Measurements from ENCODE around the gene SPINDOC. TPM values are rescaled to one million over a fixed set of nuclear protein-coding genes. Genes with fewer than 3 reads are reported as not detected.
"Not testable (repeated sequence)": the region's sequence is repeated elsewhere in the genome, so short reads cannot be mapped to it uniquely, and the experiment has no call there.

SPINDOC gene
- polyA plus RNA-seq, 1 donor (not counting 4 experiments of a cell fraction or from before 2014, with no cell fraction given), result 8.1 TPM

DNA sequence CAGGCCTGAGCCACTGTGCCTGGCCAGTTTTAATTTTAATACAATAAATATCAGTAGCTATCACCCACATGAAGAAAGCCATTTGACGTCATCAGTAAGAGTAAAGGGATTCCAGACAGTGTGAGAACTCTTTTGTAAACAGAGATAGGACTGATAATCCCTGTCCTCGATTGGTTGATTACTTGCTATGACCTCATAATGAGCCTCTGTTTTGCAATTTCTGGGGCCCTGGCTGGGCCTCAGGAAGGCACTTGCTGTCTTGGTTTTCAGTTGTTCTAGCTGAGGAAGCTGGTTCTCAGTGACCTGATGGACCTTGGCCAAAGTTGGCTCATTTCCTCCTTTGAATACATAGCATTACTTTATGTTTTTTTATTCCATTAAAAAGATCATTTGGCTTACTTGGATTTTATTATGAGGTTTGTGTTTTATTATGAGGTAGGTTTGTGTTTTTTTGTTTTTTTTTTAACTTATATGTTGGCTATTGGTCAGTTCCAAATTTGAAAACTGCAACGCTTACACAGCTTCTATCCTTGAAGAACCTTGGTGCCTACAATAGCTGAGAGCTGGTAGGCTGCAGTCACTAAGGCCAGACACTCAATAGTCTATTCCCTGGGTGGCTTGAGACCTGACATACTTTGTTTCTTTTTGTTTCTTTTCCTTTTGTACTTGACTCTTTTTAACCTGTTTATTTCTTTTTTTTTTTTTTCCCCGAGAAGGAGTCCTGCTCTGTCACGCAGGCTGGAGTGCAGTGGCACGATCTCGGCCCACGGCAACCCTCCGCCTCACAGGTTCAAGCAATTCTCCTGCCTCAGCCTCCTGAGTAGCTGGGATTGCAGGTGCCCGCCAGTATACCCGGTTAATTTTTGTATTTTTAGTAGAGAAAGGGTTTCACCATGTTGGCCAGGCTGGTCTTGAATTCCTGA is 45.6 kb downstream of the SPINDOC start:
- DNase-seq (ENCODE audit: low read depth, low spot score) (no peak), FAIRE-seq (no peak)
- H2AFZ ChIP-seq (ENCODE audit: control insufficient read depth, low read length), result no peak overlapping the region
- H3K9ac ChIP-seq (ENCODE audit: control insufficient read depth, extremely low read depth, insufficient read depth, low read length), result no peak overlapping the region
- H3K36me3 ChIP-seq (ENCODE audit: control insufficient read depth in 2 of 2, extremely low read depth in 1 of 2, insufficient read depth in 2 of 2, low read length in 2 of 2), result peaks cover 3 to 7% of the 10 kb centered on the region in 2 experiments
- dilution Hi-C loops (cut with MboI; ENCODE audit: extremely low pct_ligation_motif_present, low sequenced_read_pairs), result no loop called here
- no peaks in the 10 kb centered on the region for H3K4me1 ChIP-seq (ENCODE audit: control insufficient read depth, extremely low read depth, insufficient read depth, low read length)
- no peak overlapping the region for H3K27ac ChIP-seq (ENCODE audit: control insufficient read depth, insufficient read depth, low read length)
- TF ChIP-seq EZH2 (IDR thresholded peaks at IDR 0.05; ENCODE audit: low read length), result no peak
- TF ChIP-seq CTCF (optimal IDR thresholded peaks at IDR 0.05 in 1 of 3, IDR thresholded peaks at IDR 0.05 in 1 of 3, conservative IDR thresholded peaks at IDR 0.05 in 1 of 3; ENCODE audit: extremely low read depth in 1 of 3, insufficient read depth in 2 of 3, low read length in 3 of 3), result no peak
- H3K9me1 ChIP-seq (ENCODE audit: control insufficient read depth, extremely low read depth, insufficient read depth, low read length), result no peaks in the 10 kb centered on the region
- peaks cover 53% of the 10 kb centered on the region for H3K79me2 ChIP-seq (ENCODE audit: control insufficient read depth, insufficient read depth, low read length)
- no peaks in the 10 kb centered on the region for H3K27me3 ChIP-seq (ENCODE audit: control insufficient read depth, extremely low read depth, insufficient read depth, low read length)
- no peaks in the 10 kb centered on the region for H4K20me1 ChIP-seq (ENCODE audit: control insufficient read depth, extremely low read depth, insufficient read depth, low read length)
- H3K9me3 ChIP-seq (ENCODE audit: control insufficient read depth, low read depth, low read length), result no peaks in the 10 kb centered on the region
- H3K4me2 ChIP-seq (ENCODE audit: control insufficient read depth, extremely low read depth, insufficient read depth, low read depth, low read length), result no peak overlapping the region
- no peak overlapping the region for H3K4me3 ChIP-seq (ENCODE audit: control insufficient read depth in 2 of 3, extremely low read depth in 1 of 3, insufficient read depth in 2 of 3, low read depth in 1 of 3, low read length in 3 of 3)

- Histone ChIP-seq H3K27ac (ENCODE audit: control insufficient read depth, insufficient read depth, low read length) (no peak overlapping the region), H3K9ac (ENCODE audit: control insufficient read depth, extremely low read depth, insufficient read depth, low read length) (no peak overlapping the region), H4K20me1 (ENCODE audit: control insufficient read depth, extremely low read depth, insufficient read depth, low read length) (no peaks in the 10 kb centered on the region), H3K9me3 (ENCODE audit: control insufficient read depth, low read depth, low read length) (no peaks in the 10 kb centered on the region), H3K36me3 (ENCODE audit: control insufficient read depth in 2 of 2, extremely low read depth in 1 of 2, insufficient read depth in 2 of 2, low read length in 2 of 2) (peaks cover 7% of the 10 kb centered on the region in 2 experiments), H3K9me1 (ENCODE audit: control insufficient read depth, extremely low read depth, insufficient read depth, low read length) (no peaks in the 10 kb centered on the region), H3K27me3 (ENCODE audit: control insufficient read depth, extremely low read depth, insufficient read depth, low read length) (no peaks in the 10 kb centered on the region), H3K4me2 (ENCODE audit: control insufficient read depth, extremely low read depth, insufficient read depth, low read depth, low read length) (no peak overlapping the region), H2AFZ (ENCODE audit: control insufficient read depth, low read length) (no peak overlapping the region), H3K79me2 (ENCODE audit: control insufficient read depth, insufficient read depth, low read length) (peaks cover 48% of the 10 kb centered on the region), H3K4me3 (ENCODE audit: control insufficient read depth in 2 of 3, extremely low read depth in 1 of 3, insufficient read depth in 2 of 3, low read depth in 1 of 3, low read length in 3 of 3) (no peak overlapping the region), H3K4me1 (ENCODE audit: control insufficient read depth, extremely low read depth, insufficient read depth, low read length) (peaks cover 5% of the 10 kb centered on the region)
- dilution Hi-C loops (cut with MboI; ENCODE audit: extremely low pct_ligation_motif_present, low sequenced_read_pairs), result no loop called here
- FAIRE-seq (no peak), DNase-seq (ENCODE audit: low read depth, low spot score) (no peak)
- no peak for TF ChIP-seq EZH2 (IDR thresholded peaks at IDR 0.05; ENCODE audit: low read length)
- TF ChIP-seq CTCF (optimal IDR thresholded peaks at IDR 0.05 in 1 of 3, IDR thresholded peaks at IDR 0.05 in 1 of 3, conservative IDR thresholded peaks at IDR 0.05 in 1 of 3; ENCODE audit: extremely low read depth in 1 of 3, insufficient read depth in 2 of 3, low read length in 3 of 3), result no peak
Measured at GRCh38 chr11:63862923-63863322, 49.7 kb downstream of the SPINDOC start.

- H3K9ac ChIP-seq (ENCODE audit: control insufficient read depth, extremely low read depth, insufficient read depth, low read length); H3K4me2 ChIP-seq (ENCODE audit: control insufficient read depth, extremely low read depth, insufficient read depth, low read depth, low read length); H3K36me3 ChIP-seq (ENCODE audit: control insufficient read depth in 2 of 2, extremely low read depth in 1 of 2, insufficient read depth in 2 of 2, low read length in 2 of 2); H3K27me3 ChIP-seq (ENCODE audit: control insufficient read depth, extremely low read depth, insufficient read depth, low read length); H2AFZ ChIP-seq (ENCODE audit: control insufficient read depth, low read length); H3K27ac ChIP-seq (ENCODE audit: control insufficient read depth, insufficient read depth, low read length); FAIRE-seq; DNase-seq (ENCODE audit: low read depth, low spot score); dilution Hi-C loops (cut with MboI; ENCODE audit: extremely low pct_ligation_motif_present, low sequenced_read_pairs); H3K9me3 ChIP-seq (ENCODE audit: control insufficient read depth, low read depth, low read length); H3K9me1 ChIP-seq (ENCODE audit: control insufficient read depth, extremely low read depth, insufficient read depth, low read length); H4K20me1 ChIP-seq (ENCODE audit: control insufficient read depth, extremely low read depth, insufficient read depth, low read length); H3K4me3 ChIP-seq (ENCODE audit: control insufficient read depth in 2 of 3, extremely low read depth in 1 of 3, insufficient read depth in 2 of 3, low read depth in 1 of 3, low read length in 3 of 3): not testable (repeated sequence)
- Histone ChIP-seq H3K79me2 (ENCODE audit: control insufficient read depth, insufficient read depth, low read length) (peaks cover 47% of the 10 kb centered on the region), H3K4me1 (ENCODE audit: control insufficient read depth, extremely low read depth, insufficient read depth, low read length) (peaks cover 11% of the 10 kb centered on the region)
Measured at GRCh38 chr11:63863620-63864019, 50.4 kb downstream of the SPINDOC start.

Measured in keratinocyte (primary cell).